NOMO-1 (cell line): ENCODE results near the gene SCN1A.
A peak's percentile ranks its signal among the peaks of the same experiment; 100 is the strongest.

Source experiments
- DNase-seq, 2 experiments: peaks; one replicate each; lab custom pipeline; 2025; ENCODE audit not compliant: unreplicated experiment in 2 of 2; lab: John Stamatoyannopoulos, UW

The SCN1A gene

GRCh38 chr2:166084301-166084700, 43.5 kb downstream of the SCN1A start:
- DNase-seq, result no peak

DNA sequence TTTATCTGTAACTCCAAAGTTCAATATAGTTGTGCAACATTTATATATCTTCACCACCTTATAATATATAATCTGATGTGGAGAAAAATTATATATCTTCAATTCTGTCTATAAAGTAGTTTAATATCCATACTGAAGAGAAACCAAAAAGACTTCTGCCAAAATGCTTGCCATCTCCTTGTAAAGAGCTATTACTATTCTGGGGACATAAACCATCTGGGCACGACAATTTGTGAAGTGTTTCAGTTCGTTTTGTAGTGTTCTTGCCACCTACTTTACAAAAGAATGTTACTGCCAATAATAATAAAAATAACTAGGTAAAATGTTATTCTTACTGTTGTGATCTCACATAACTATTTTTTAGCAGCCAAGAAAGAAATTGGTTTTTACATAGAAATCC, 45.1 kb downstream of the SCN1A start:
- no peak for DNase-seq

GRCh38 chr2:166081852-166082251, 46.0 kb downstream of the SCN1A start:
- no peak for DNase-seq

GRCh38 chr2:166081131-166081632, 46.6 kb downstream of the SCN1A start:
- no peak for DNase-seq

GRCh38 chr2:166074430-166074829, 53.4 kb downstream of the SCN1A start:
- DNase-seq, result no peak

DNA sequence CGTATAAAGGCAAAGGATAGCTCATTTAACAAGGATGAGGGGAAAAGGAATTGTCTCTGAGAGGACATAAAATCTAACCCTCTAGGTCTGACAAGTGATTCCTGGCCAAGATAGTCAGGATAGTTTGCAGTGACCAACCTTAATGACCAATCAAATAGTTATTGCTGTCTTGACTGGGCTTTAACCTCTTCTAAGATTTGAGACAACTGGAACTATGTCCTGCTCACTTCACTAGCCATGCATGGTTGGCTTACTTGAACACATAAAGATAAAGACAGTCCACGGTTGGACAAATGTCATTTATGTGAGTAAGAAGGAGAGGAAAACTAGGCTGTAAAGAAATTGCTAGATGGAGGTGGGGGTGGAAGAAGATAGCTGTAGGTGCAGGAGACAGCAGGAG, 53.8 kb downstream of the SCN1A start:
- DNase-seq, result no peak

DNA sequence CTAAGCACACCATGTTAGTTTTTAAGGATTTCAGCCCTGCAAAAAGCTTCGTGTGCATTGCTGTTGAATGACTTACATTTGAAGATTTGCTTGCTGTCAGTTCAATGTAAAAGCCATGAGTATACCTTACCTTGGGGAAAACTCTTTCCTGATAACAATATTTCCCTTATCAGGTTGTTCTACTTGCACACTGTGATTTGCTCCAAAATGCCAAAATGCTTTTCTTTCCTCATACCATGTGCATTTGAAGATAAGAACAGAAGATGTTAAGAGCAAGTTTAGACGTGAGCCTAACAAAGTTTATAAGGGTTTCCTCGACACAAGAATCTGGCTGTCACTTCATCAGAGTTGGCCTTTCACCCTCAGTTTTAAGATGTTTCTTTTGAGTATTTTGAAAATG, 57.6 kb downstream of the SCN1A start:
- no peak for DNase-seq

DNA sequence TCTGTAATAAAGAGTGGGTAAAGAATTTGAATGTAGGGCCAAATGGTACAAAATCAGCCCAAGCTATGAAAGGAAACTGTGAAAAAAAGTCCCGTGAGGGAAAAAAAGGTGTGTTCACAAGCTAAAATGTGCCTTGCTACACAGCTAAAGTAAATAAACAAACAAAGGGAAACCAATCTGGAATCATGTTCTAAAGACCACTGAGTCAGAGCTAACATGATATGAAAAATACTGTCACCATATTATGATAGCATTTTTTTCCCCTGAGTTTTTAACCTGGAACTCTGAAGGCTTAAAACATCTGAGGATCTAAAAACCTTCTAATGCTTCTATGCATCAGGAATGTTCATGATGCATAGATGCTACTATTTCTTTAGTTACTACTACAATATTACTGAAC, 58.8 kb downstream of the SCN1A start:
- DNase-seq, result no peak

DNA sequence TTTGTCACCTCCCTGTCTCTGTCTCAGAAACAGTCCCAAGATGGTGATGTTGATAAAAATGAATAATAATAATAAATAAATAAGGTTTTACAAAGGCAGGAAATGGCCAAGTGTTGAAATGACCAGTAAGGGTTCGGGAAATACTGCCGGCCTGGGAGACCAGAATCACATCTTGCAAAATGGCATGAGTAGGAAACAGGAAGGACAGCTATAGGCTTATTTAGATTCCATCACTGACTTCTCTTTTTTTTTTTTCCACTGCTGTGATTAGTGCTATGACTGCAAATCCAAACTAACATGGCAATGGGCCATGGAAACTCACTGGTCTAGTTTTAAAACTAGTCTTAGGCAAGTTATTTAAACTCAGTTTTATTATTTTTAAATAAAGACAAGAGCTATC, 60.6 kb downstream of the SCN1A start:
- peak; percentile 21 to 26 for DNase-seq

DNA sequence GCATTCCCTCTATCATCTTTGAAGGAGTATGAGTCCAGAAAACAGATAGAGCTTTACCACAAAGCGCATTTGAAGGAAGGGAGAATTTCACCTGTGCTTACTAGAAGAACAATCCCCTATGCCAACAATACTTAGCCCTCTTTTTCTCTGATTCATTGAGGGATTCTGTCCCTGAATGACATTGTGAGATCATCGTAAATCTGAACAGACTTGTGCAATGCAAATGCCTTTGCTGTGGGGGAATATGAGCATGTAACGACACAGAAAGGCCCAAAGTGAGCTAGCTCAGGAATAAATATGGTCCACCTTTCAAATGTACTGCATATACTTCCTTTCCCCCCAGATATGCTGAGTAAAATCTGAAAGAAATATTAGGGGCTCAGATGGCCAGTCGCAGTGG, 67.6 kb downstream of the SCN1A start:
- DNase-seq, result no peak

GRCh38 chr2:166057370-166058164, 70.3 kb downstream of the SCN1A start:
- DNase-seq, result peak; percentile 1 to 23

- no peak for DNase-seq
These were observed 82.9 kb downstream of the SCN1A start for GRCh38 chr2:166044853-166045483.

GRCh38 chr2:166042768-166043390, 84.9 kb downstream of the SCN1A start:
- no peak for DNase-seq

GRCh38 chr2:166042356-166042755, 85.5 kb downstream of the SCN1A start:
- DNase-seq, result no peak

DNA sequence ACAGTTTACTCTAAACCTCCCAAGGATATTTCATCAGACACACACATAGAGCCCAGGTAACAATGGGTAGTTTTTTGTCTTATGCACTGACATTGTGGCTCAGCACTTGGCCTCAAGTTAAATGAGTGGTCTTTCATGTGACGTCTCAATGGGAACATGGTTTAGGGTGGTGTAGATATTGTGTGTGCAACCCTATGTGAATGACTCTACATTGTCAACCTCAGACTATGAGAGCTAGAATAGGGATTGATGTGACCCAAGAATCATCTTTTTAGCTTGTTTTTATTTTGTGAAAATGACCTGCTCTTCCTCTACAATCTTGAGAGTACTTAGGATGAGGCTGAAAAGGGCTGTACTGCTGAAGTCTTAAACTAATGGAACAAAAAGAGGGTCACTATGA, 86.2 kb downstream of the SCN1A start:
- DNase-seq, result no peak

DNA sequence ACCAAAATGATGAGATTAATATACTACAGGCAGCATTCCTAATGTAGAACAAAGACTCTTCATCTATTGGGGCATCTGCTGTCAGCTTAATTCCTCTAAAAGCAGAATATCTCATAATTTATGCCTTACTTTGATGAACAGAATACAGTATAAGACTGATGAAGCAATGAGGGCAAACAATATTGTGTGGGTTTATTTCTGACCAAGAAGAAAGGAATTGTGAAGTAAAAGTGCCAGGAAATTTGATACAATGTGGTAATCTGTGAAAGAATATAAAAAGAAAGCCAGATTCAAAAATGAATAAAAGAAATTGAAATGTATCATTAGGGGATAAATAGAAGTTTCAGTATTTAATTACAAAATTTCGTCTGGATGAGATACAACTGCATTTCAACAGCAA, 95.5 kb downstream of the SCN1A start:
- no peak for DNase-seq

DNA sequence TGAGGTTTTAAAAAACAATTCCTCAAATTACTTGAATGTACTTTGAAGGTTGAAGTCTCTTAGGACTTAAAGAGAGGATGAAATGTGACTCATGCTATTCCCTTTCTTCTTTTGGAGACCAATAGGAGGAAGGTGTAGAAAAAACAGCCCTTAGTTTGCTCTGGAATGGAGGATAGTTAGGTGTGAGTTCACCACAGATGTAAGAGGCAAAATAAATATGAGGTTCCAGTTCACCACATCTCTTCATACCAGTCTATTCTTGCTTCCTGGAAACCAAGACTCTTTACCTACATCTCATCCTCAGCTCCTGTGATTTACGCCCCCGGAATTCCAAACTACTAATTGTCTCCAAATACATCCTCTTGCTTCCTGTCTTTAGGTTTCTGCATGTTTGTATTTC, 96.8 kb downstream of the SCN1A start:
- no peak for DNase-seq

- no peak for DNase-seq
These were observed 102.5 kb downstream of the SCN1A start for GRCh38 chr2:166025313-166025712.

DNA sequence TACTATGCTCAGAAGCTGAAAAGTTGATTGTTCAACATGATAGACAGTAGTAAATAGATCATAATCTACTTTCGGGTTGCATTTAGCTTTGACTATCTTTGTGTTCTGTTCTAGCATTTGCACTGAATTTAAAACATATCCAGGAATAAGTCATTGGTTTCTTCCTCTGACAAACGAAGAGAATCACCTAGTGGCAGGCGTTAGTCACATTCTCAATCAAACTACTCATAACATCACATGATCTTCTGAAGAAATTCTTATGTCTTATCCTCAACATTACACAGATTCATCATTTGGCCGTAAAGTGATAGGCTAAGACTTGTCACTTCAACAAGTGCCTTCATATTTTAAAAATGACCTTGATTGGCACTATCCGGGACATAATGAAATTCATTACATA, 110.6 kb downstream of the SCN1A start:
- no peak for DNase-seq

GRCh38 chr2:166013878-166014277, 113.9 kb downstream of the SCN1A start:
- no peak for DNase-seq

- no peak for DNase-seq
These were observed 116.2 kb downstream of the SCN1A start for GRCh38 chr2:166011660-166012059.

DNA sequence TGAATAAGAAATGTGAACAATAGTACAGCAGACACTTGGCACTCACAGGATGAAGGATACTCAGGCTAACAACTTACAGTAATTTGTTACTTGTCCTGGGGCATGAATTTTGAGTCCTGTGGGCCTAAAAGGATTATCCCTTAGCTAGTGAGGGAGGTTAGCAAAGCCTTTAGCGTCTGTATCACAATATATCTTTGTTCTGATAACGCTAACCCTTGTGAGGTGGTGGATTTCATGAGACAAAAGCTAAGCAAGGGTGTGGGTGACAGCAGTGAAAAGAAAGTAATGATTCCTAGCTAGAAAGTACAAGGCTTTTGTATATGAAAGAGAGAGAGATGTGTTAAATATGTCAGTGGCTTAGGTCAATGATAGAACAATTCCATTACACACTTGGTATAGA, 127.4 kb downstream of the SCN1A start:
- DNase-seq, result no peak
